ENCODE data around the gene TTC23L.

DNA sequence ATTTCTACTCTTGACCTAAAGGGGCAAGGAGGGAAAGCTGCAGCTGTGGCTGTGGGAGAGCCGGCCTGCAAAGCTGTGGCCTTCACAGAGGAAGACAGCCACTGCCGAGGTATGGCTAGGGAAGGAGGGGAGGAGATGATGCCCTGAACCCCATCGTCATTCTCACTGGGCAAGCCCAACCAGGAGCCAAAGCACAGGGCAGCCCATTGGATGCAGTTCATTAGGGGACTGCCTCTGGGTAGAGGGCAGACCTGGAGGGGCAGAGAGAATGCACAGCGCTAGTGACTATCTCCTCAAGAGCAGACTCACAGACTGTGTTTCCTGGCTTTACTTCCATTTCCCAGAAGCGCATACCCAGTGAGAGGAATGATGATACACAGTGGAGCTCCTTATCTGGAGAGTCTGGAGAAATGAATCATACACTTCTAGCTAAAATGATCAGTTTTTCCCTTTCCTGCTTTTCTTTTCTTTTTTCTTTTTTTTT, 47.2 kb upstream of the TTC23L start:
- TF ChIP-seq, protein P1, sequence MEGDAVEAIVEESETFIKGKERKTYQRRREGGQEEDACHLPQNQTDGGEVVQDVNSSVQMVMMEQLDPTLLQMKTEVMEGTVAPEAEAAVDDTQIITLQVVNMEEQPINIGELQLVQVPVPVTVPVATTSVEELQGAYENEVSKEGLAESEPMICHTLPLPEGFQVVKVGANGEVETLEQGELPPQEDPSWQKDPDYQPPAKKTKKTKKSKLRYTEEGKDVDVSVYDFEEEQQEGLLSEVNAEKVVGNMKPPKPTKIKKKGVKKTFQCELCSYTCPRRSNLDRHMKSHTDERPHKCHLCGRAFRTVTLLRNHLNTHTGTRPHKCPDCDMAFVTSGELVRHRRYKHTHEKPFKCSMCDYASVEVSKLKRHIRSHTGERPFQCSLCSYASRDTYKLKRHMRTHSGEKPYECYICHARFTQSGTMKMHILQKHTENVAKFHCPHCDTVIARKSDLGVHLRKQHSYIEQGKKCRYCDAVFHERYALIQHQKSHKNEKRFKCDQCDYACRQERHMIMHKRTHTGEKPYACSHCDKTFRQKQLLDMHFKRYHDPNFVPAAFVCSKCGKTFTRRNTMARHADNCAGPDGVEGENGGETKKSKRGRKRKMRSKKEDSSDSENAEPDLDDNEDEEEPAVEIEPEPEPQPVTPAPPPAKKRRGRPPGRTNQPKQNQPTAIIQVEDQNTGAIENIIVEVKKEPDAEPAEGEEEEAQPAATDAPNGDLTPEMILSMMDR (IDR thresholded peaks at IDR 0.05), result no peak
- no peak for TF ChIP-seq POLR2A (IDR thresholded peaks at IDR 0.05)
- TF ChIP-seq POLR2AphosphoS5 (IDR thresholded peaks at IDR 0.05), result no peak
- TF ChIP-seq EP300 (IDR thresholded peaks at IDR 0.05), result no peak

Data from gastroesophageal sphincter (tissue), 3 donors.